ENCODE results near the gene ARFGAP1. TPM values are rescaled to one million over a fixed set of nuclear protein-coding genes. Genes with fewer than 3 reads are reported as not detected.

The ARFGAP1 gene
- total and polyA plus RNA-seq, 2 of the 8 experiments (the other 6 are each of a cell fraction or from before 2014, with no cell fraction given), result 93.7 to 100 TPM

- DNase-seq (ENCODE audit: low read depth in 1 of 2, low spot score in 2 of 2) (no peak), FAIRE-seq (no peak)
- Histone ChIP-seq H3K36me3 (ENCODE audit: control insufficient read depth in 2 of 4, insufficient read depth in 4 of 4, low read length in 3 of 4) (no peaks in the 10 kb centered on the region), H3K79me1 (ENCODE audit: low read depth, low read length) (no peaks in the 10 kb centered on the region), H3K27me3 (replicated peaks in 1 of 4; ENCODE audit: control insufficient read depth in 3 of 4, extremely low read depth in 1 of 4, insufficient read depth in 3 of 4, low read length in 3 of 4) (peaks cover 0 to 3% (median 1%) of the 10 kb centered on the region in 4 experiments; a peak in 2 of 7 replicates), H4K8ac (ENCODE audit: extremely low read depth, insufficient read depth, low read length) (no peak overlapping the region), H3K18ac (ENCODE audit: extremely low read depth, low read length) (peak overlapping the region; percentile 38; the same call in 1 of the 2 replicates), H3K79me2 (ENCODE audit: control insufficient read depth in 1 of 2, insufficient read depth in 2 of 2, low read length in 2 of 2) (no peaks in the 10 kb centered on the region), H3K4me2 (ENCODE audit: insufficient read depth in 1 of 2, low read depth in 2 of 2, low read length in 2 of 2) (peak overlapping the region; percentile 27 to 43; a peak in 3 of 4 replicates), H2BK5ac (ENCODE audit: low read depth, low read length) (no peak overlapping the region; the same call in 1 of the 2 replicates), H2BK120ac (replicated peaks; ENCODE audit: low read depth, low read length) (no peak overlapping the region), H3K9me3 (ENCODE audit: insufficient read depth in 2 of 2, low read depth in 1 of 2, low read length in 1 of 2) (no peaks in the 10 kb centered on the region), H4K91ac (replicated peaks; ENCODE audit: insufficient read length, low read length) (no peak overlapping the region), H3K4me3 (ENCODE audit: extremely low read depth in 1 of 4, insufficient read depth in 2 of 4, low read depth in 3 of 4, low read length in 4 of 4) (peak overlapping the region in 1 of 4 experiments; percentile 9; a peak in 1 of 8 replicates), H3K4ac (replicated peaks; ENCODE audit: insufficient read length, low read depth, low read length) (no peak overlapping the region), H2BK12ac (ENCODE audit: low read depth, low read length) (0 out of 2 replicates have a peak overlapping the region, but pooled peaks have one; percentile 40), H2AK5ac (ENCODE audit: low read depth, low read length) (no peak overlapping the region), H2BK20ac (ENCODE audit: low read length) (no peak overlapping the region; the same call in 1 of the 2 replicates), H4K5ac (ENCODE audit: insufficient read length, low read depth, low read length) (no peak overlapping the region), H3K14ac (ENCODE audit: insufficient read length) (no peak overlapping the region), H4K20me1 (replicated peaks in 1 of 2; ENCODE audit: control insufficient read depth in 1 of 2, insufficient read depth in 2 of 2, low read length in 2 of 2) (no peaks in the 10 kb centered on the region), H3K23ac (ENCODE audit: insufficient read length) (no peak overlapping the region), H3K23me2 (ENCODE audit: low read depth, low read length) (no peaks in the 10 kb centered on the region), H3K27ac (ENCODE audit: low read depth, low read length) (no peak overlapping the region), H3K9ac (replicated peaks in 1 of 4; ENCODE audit: extremely low read depth in 1 of 4, low read depth in 3 of 4, low read length in 3 of 4) (no peak overlapping the region), H3K4me1 (replicated peaks in 1 of 4; ENCODE audit: control insufficient read depth in 3 of 4, insufficient read depth in 4 of 4, low read length in 3 of 4) (peaks cover 14 to 34% (median 18%) of the 10 kb centered on the region in 4 experiments), H2BK15ac (ENCODE audit: low read length) (no peak overlapping the region), H3K56ac (replicated peaks; ENCODE audit: insufficient read length, low read depth, low read length) (no peak overlapping the region), H2AFZ (ENCODE audit: low read length) (no peak overlapping the region)
- WGBS, 2 experiments (ENCODE audit: extremely low coverage in 1 of 2, insufficient coverage in 1 of 2, insufficient read length in 1 of 2, insufficient replicate concordance in 2 of 2, low coverage in 1 of 2, low lambda C conversion rate in 2 of 2, missing lambda C conversion rate in 1 of 2), result 47% methylated on average over 13 of the region's 13 CpGs; no CpG with 5 or more reads in 1 of the 2 experiments
- ChIA-PET POLR2A (ENCODE audit: partially characterized antibody) (interaction anchor here (1.0 to 1.7 kb wide), 2 partner anchors 12 to 51 kb away, joined by 3 to 5 read pairs; no protein-coding TSS in a partner anchor), CTCF (ENCODE audit: partially characterized antibody) (interaction anchor here (0.6 to 7.3 kb wide), 14 partner anchors 8 to 1161 kb away, joined by 3 to 87 read pairs (median 4); partner anchors contain the start of genes COL20A1 and NKAIN4)
- TF ChIP-seq TBP (IDR thresholded peaks at IDR 0.05; ENCODE audit: low read depth, low read length) (no peak), CHD1 (IDR thresholded peaks at IDR 0.05; ENCODE audit: low read depth, low read length) (no peak), JUN (IDR thresholded peaks at IDR 0.05; ENCODE audit: low read depth, low read length) (no peak), CTCF (IDR thresholded peaks at IDR 0.05; ENCODE audit: control extremely low read depth in 1 of 3, insufficient read depth in 1 of 3, low read depth in 1 of 3, low read length in 3 of 3) (peak in 1 of 3 experiments; percentile 18; a peak in 2 of 4 replicates), PHF8 (conservative IDR thresholded peaks at IDR 0.05; ENCODE audit: low read depth, low read length) (no peak), EP300 (IDR thresholded peaks at IDR 0.05; ENCODE audit: borderline replicate concordance in 1 of 2, low read depth in 2 of 2, low read length in 2 of 2) (no peak), ASH2L (IDR thresholded peaks at IDR 0.05; ENCODE audit: low read length) (peak; percentile 42), BRCA1 (IDR thresholded peaks at IDR 0.05; ENCODE audit: low read depth, low read length) (no peak), KDM1A (IDR thresholded peaks at IDR 0.05; ENCODE audit: borderline replicate concordance, low read length) (no peak), GABPA (IDR thresholded peaks at IDR 0.05; ENCODE audit: borderline replicate concordance, insufficient read depth, low read length) (no peak)
Measured at GRCh38 chr20:63228806-63229205, 43.8 kb upstream of the ARFGAP1 start.
